ENCODE data around the gene GALNT1.

Gene GALNT1

GRCh38 chr18:35582899-35583558 is 1.5 kb downstream of the GALNT1 start:
- peak; percentile 90 for DNase-seq

DNA sequence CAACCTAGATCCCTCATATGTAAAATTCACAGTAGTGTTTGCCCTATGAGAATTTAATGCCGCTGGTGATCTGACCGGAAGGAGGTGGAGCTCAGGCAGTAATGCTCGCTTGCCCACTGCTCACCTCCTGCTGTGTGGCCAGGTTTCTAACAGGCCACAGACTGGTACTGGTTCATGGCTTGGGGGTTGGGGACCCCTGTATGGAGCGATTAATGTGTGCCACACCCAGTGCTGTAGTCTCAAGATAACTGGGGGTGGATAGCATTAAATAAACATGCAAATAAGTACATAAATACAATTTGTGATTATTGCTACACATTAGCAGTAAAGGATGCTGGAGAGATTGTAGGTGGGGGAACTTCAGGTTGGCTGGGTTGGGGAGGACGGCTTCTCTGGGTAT is 3.2 kb downstream of the GALNT1 start:
- DNase-seq: no peak

DNA sequence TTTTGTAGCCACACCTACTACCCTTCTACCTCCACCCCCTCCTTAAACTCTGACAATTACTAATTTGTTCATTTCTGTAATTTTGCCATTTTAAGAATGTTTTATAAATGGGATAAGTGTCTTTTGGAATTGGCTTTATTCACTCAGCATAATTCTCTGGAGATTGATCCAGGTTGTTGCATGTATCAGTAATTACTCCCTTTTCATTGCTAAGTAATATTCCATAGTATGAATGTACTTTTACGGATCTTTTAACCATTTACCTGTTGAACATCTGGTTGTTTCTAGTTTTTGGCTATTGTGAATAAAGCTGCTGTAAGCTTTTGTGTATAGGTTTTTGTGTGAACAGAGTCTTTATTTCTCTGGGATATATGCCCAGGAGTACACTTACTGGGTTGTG is 4.1 kb downstream of the GALNT1 start:
- DNase-seq: no peak

DNA sequence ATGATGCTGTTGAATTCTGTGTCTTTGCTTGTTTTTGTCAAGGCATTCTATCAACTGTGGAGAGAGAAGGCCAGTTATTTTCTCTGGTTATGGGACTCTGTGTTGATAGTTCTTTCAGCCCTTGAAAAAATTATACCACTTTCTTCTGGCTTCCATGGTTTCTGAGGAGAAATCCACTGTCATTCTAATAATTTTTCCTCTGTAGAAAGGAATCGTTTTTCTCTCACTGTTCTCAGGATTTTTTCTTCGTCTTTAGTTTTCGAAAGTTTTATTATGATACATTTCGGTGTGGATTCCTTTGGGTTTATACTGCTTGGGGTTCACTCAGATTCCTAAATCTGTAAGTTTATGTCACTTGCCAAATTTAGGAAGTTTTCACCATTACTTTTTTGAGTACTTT is 6.6 kb downstream of the GALNT1 start:
- no peak for DNase-seq

GRCh38 chr18:35588995-35589394 is 7.5 kb downstream of the GALNT1 start:
- DNase-seq: no peak

- DNase-seq: no peak
Observed at GRCh38 chr18:35589546-35589945, 8.0 kb downstream of the GALNT1 start.

GRCh38 chr18:35590935-35591334 is 9.4 kb downstream of the GALNT1 start:
- DNase-seq: no peak

DNA sequence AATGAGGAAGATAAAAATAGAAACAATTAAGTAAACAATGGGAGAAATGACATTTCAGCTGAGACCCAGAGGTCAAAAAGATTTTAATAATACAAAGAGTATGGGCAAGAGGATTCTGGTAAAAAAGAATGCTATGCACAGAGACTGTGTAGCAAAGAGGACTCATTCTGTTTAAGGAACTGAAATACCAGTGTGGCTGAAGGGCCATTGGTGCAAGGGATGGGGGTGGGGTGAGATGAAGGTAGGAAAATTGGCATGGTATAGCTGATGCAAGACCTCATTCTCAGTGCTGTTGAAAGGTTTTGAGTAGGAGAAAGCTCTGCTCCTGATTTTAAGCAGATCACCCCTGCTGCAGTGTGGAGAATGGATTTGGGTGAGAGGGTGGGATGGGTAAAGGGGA is 10.8 kb downstream of the GALNT1 start:
- DNase-seq: no peak

GRCh38 chr18:35593859-35594258 is 12.3 kb downstream of the GALNT1 start:
- no peak for DNase-seq

DNA sequence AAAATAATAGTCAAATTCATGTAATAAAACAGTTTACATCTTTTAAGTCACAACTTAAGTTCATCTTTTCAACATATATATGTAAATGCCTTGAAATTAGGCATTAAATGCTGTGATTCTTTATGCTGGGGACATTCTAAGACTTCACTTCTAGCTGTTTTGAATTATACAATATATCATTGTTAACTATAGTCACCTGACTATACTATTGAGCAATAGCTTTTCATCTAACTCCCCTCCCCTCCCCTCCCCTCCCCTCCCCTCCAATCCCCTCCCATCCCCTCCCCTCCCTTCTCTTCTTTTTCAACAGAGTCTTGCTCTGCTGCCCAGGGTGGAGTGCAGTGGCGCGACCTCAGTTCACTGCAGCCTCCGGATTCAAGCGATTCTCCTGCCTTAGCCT is 16.2 kb downstream of the GALNT1 start:
- no peak for DNase-seq

GRCh38 chr18:35602193-35602820 is 20.8 kb downstream of the GALNT1 start:
- no peak for DNase-seq

DNA sequence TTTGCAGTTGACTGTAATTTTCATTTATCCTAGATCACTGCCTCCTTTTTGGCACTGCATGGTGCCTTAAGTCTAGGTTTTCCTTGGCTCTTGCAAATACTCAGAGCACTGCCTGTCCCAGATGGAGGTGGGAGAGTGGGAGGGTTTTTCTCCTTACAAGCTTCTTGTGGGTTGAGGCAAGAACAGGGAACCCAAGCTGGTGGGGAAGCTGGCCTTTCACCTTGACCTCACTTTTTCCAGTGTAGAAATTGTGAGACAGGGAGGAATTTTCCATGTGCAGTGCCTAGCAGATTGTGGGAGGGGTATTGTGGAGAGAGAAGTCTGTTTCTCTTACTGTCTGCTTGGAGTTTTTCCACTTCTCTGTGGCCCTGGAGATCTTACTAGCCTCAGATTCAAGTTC is 21.5 kb downstream of the GALNT1 start:
- DNase-seq: no peak

GRCh38 chr18:35603528-35603927 is 22.0 kb downstream of the GALNT1 start:
- no peak for DNase-seq

DNA sequence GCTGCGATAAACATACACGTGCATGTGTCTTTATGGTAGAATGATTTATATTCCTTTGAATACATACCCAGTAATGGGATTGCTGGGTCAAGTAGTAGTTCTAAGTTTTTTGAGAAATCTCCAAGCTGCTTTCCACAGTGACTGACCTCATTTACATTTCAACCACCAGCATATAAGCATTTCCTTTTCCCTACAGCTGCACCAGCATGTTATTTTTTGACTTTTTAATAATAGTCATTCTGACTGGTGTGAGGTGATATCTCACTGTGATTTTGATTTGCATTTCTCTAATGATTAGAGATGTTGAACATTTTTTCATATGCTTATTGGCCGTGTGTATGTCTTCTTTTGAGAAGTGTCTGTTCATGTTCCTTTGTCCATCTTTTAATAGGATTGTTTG is 22.8 kb downstream of the GALNT1 start:
- DNase-seq: no peak

DNA sequence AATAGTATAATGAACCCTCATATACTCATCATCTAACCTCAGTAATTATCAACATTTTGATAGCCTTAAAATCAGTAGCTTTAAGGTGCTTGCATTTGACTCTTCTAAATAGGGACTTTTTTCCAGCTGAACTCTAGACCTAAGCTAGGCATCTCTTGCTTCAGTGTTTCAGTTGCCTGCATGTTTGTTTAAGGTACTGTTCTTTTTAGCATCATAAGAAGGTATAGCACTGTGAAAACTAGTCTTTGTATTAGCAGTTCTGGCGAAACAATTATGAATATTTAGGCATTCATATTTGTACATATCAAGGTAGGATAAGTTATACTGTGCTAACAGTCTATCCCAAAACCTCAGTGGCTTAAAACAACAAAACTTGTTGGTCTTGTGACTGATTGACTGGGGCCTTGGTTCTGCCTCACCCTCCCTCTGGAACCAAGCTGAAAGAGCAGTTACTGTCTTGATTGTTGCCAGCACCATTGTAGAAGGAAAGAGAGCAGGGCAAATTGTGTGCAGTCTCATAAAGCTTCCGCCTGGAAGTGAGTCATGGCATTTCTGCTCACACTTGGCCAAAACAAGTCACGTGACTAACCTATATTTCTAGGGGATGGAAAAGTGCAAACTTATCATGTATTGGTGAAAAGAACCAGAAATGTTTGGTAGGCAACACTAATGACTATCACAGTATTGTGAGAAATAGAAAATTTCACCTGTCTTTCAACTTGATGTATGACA is 24.3 kb downstream of the GALNT1 start:
- no peak for DNase-seq

DNA sequence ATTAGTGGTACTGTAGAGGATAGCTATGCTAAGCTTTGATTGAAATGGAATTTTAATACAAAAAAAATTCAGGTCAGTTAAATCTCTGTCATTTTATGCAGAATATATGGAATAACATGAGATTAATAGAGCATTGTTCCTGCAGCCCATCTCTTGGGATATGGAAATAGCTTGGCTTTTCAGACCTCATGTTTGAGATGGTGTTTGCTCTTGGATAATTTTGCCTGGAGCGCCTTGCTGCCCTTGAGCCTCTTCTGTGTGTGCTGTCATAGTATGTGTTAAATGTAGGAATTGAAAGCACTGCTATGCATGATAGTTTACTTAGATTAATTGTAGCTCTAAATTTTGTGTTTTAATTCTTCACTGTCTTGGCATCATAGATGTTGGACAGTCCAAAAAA is 27.7 kb downstream of the GALNT1 start:
- DNase-seq: no peak

GRCh38 chr18:35610089-35610488 is 28.5 kb downstream of the GALNT1 start:
- peak; percentile 84 for DNase-seq

DNA sequence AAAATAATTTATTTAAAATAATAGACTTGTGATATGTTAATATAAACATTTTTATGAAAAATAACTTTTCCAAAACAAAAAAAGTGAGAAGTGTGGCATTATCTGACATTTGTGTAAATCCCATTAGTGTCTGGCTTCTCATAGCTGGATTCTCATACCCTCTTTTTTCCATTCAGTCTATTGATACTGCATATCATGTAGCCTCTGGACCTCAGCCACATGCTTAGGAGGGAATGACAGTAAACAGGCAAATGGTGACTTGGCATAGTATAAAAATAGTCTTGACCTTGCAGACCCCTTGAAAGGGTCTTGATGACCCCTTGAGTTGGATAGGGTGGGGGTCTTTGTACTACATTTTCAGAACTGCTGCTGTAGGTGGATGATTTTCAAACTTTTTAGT is 29.2 kb downstream of the GALNT1 start:
- no peak for DNase-seq

DNA sequence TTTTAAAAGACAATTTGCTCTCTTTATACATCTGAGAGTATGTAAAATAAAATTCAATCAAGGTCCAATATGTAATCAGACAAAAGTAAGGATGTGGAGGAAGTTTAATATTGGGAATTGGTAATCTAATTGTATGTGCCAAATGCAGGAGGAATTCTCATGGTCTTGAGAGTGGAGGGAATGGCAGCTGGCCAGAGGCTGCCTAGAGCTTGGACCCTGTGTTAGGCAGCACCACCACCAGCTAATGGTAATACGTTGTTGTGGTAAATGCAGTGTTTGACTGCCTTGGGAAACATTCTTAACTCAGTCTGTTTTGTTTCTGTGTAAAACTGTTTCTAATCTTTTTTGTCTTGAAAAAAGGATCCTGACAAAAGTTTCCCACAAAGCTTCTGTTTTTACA is 30.0 kb downstream of the GALNT1 start:
- DNase-seq: no peak

DNA sequence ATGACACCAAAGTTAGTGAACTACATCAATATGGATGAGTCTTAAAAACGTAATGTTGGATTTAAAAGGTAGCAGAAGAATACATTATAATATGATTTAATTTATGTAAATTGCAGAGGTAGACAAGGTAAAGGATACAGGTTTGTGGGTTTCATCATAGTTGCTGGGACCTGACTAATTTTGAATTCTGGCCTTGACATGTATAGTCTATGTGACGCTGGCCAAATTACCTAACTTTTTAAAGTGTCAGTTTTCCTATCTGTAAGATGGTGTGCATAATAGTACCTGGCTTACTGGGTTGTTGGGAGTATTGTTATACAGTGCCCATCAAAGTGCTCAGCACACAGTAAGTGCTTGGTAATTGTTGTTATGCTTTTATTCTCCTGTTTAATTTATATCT is 34.5 kb downstream of the GALNT1 start:
- DNase-seq: no peak

DNA sequence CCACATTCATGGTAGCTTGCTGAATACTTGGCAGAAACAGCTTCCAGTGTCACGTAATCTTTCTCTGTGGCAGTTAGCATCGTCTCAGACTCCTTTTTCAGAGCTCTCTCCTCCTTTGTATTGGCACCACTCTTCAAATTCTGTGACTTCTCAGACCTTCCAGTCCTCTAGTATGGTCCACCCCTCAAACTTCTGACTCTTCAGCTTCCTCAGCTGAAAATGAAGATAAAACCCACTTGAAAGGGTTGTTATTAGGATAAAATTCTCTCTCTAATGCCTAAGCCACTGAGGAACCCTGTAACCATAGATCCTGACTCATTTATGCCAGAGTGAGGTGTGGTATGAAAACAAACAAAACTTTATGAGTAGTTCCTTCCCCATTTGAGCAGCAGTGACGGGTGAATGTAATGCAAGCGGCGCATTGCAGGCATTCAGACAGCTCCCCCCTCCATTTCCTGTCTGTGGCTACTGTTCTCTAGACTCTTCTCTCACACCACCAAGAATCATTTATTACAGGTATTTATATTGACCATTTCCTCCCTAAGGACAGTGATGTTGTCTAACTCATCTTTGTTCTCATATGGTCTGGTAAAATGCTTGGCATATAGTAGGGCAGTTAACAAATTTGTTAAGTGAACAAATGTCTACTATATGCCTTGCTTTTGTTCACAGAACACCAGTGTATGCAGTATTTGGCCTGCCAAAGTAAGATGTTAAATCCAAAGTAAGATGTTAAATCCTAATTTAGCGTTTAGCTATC is 35.3 kb downstream of the GALNT1 start:
- peak; percentile 28 for DNase-seq

DNA sequence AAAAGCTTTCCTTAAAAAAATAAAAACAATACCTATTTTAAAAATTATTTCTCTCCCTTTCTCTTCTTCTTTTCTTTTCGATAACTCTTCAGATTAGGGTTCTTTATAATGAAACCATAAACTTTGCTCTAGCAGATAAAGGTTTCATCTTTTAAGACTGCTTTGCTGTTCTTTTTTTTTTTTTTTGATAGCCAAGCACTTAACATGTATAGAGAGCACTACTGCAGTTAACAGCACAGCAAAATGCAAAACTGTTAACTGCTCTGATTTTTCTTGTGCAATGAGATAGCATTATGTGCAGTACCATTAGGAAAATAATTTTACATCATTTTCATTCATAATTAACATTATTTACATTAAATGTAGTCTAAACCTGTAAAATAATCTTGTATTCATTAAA is 36.3 kb downstream of the GALNT1 start:
- DNase-seq: no peak

DNA sequence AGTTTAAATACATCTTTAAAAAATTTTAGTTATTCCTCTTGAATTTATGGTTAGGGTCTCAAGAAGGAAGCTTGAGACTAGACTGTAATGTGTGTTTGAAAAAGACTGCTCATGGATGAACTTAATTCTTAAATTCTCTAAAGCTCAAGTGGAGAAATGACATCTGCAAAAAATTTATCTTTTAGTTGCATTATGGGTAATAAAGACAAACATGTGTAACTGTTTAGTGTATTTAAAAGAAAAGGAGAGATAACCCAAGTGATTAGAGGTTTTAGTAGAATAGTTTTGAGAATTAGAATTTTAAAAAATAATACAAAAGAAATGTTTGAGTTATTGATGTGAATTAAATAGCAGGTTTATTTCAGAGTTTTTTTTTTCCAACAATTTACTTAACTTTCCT is 36.7 kb downstream of the GALNT1 start:
- DNase-seq: no peak

GRCh38 chr18:35618696-35619095 is 37.2 kb downstream of the GALNT1 start:
- DNase-seq: no peak
